GM19099 (cell line): ENCODE data around the gene WWOX.

ENCODE experiments used
- POLR2A ChIP-seq: IDR thresholded peaks from 3 replicates; pipeline ENCODE4 v1.6.1; 2011; ENCODE audit warnings: low read depth; ENCODE audit not compliant: insufficient read length; ENCODE audit errors: extremely low read depth

The WWOX gene

GRCh38 chr16:78476615-78477014 is 377.2 kb downstream of the WWOX start:
- no peak for TF ChIP-seq POLR2A

- no peak for TF ChIP-seq POLR2A
These were observed 378.9 kb downstream of the WWOX start for GRCh38 chr16:78478267-78478861.

GRCh38 chr16:78479723-78480122 is 380.3 kb downstream of the WWOX start:
- no peak for TF ChIP-seq POLR2A

- no peak for TF ChIP-seq POLR2A
These were observed 381.1 kb downstream of the WWOX start for GRCh38 chr16:78480588-78480987.

GRCh38 chr16:78483124-78483992 is 383.9 kb downstream of the WWOX start:
- TF ChIP-seq POLR2A = no peak

- TF ChIP-seq POLR2A = no peak
These were observed 385.1 kb downstream of the WWOX start for GRCh38 chr16:78484509-78485058.

- no peak for TF ChIP-seq POLR2A
These were observed 385.9 kb downstream of the WWOX start for GRCh38 chr16:78485188-78485916.

- TF ChIP-seq POLR2A = no peak
These were observed 386.4 kb downstream of the WWOX start for GRCh38 chr16:78485917-78486257.

GRCh38 chr16:78487471-78487870 is 388.0 kb downstream of the WWOX start:
- no peak for TF ChIP-seq POLR2A

GRCh38 chr16:78489072-78489471 is 389.6 kb downstream of the WWOX start:
- no peak for TF ChIP-seq POLR2A

- TF ChIP-seq POLR2A = no peak
These were observed 390.2 kb downstream of the WWOX start for GRCh38 chr16:78489631-78490030.

GRCh38 chr16:78490431-78490830 is 391.0 kb downstream of the WWOX start:
- no peak for TF ChIP-seq POLR2A

GRCh38 chr16:78490847-78491246 is 391.4 kb downstream of the WWOX start:
- no peak for TF ChIP-seq POLR2A

- TF ChIP-seq POLR2A = no peak
These were observed 394.1 kb downstream of the WWOX start for GRCh38 chr16:78493573-78493972.

GRCh38 chr16:78494105-78494504 is 394.7 kb downstream of the WWOX start:
- TF ChIP-seq POLR2A = no peak
